SU-DHL-6 (cell line): ENCODE results near the gene EPHA5.

Source experiments
- H2AFZ ChIP-seq: fragments of 200-600 bp; sonication (generic); 2 replicates; pipeline ENCODE4 v1.6.1; 2014; ENCODE audit warnings: low read depth, mild to moderate bottlenecking, moderate library complexity, mixed read lengths, antibody characterized with exemption, low read length; ENCODE audit not compliant: severe bottlenecking
- H3F3A ChIP-seq: fragments of 200-600 bp; shearing (Covaris generic); 2 replicates; pipeline ENCODE4 v1.6.0; 2016; ENCODE audit warnings: antibody characterized with exemption, mild to moderate bottlenecking; ENCODE audit not compliant: insufficient read depth
- H3K27ac ChIP-seq: fragments of 200-600 bp; sonication (generic); 2 replicates; pipeline ENCODE4 v1.5.1; 2016; ENCODE audit warnings: low read depth, mild to moderate bottlenecking, low read length, moderate library complexity, mixed read lengths
- H3K27me3 ChIP-seq: fragments of 200-600 bp; sonication (generic), shearing (Covaris generic); 2 replicates; pipeline ENCODE4 v1.6.0; 2014; ENCODE audit warnings: mild to moderate bottlenecking, low read length
- H3K36me3 ChIP-seq: fragments of 200-600 bp; sonication (generic); 2 replicates; pipeline ENCODE4 v1.6.1; 2014; ENCODE audit warnings: mild to moderate bottlenecking, low read length, mixed read lengths
- H3K4me2 ChIP-seq: fragments of 300-600, 200-600 bp; shearing (Covaris generic), sonication (generic); 2 replicates; pipeline ENCODE4 v1.6.0; 2014; ENCODE audit warnings: low read length, low read depth, mild to moderate bottlenecking; ENCODE audit not compliant: poor library complexity, severe bottlenecking
- H3K4me3 ChIP-seq: fragments of 200-600 bp; sonication (generic); 2 replicates; pipeline ENCODE4 v1.5.1; 2014; ENCODE audit warnings: antibody characterized with exemption, low read length, mild to moderate bottlenecking, mixed read lengths; ENCODE audit not compliant: insufficient read depth, poor library complexity, severe bottlenecking
- H3K79me2 ChIP-seq: fragments of 200-600 bp; sonication (generic); 2 replicates; pipeline ENCODE4 v1.6.1; 2014; ENCODE audit warnings: mild to moderate bottlenecking, low read length, moderate library complexity; ENCODE audit not compliant: insufficient read depth
- H3K9ac ChIP-seq: fragments of 200-600 bp; sonication (generic); 2 replicates; pipeline ENCODE4 v1.7.0; 2014; ENCODE audit warnings: mild to moderate bottlenecking, low read length
- H3K9me2 ChIP-seq: fragments of 200-600 bp; sonication (generic); replicated peaks from 2 replicates; pipeline ENCODE4 v1.6.1; 2014; ENCODE audit warnings: low read length; ENCODE audit not compliant: insufficient read depth
- H3K9me3 ChIP-seq: fragments of 200-600 bp; sonication (generic); 2 replicates; pipeline ENCODE4 v1.6.1; 2014; ENCODE audit warnings: low read length, mixed read lengths; ENCODE audit not compliant: insufficient read depth
- H4K20me1 ChIP-seq: fragments of 200-600 bp; sonication (generic); 2 replicates; pipeline ENCODE4 v1.6.1; 2014; ENCODE audit warnings: low read depth, mild to moderate bottlenecking, antibody characterized with exemption, low read length, moderate library complexity, mixed read lengths
- EZH2phosphoT487 ChIP-seq: fragments of 200-600 bp; sonication (generic), shearing (Covaris generic); conservative IDR thresholded peaks from 2 replicates; pipeline ENCODE4 v1.6.1; 2018; ENCODE audit warnings: mild to moderate bottlenecking, antibody characterized with exemption, low read length, moderate library complexity, mixed read lengths
- TF ChIP-seq, protein P1 (sequence below): fragments of 200-600 bp; sonication (generic); IDR thresholded peaks from one replicate; pipeline ENCODE4 v1.5.1; 2017; ENCODE audit warnings: antibody characterized with exemption, mild to moderate bottlenecking, low read length, moderate library complexity; ENCODE audit not compliant: insufficient read depth, poor library complexity, severe bottlenecking

The EPHA5 gene

GRCh38 chr4:65617416-65617815 is 52.9 kb downstream of the EPHA5 start:
- Histone ChIP-seq H3F3A (no peaks in the 10 kb centered on the region), H3K27me3 (no peaks in the 10 kb centered on the region), H3K9me2 (no peaks in the 10 kb centered on the region), H3K9me3 (no peaks in the 10 kb centered on the region), H3K79me2 (no peaks in the 10 kb centered on the region), H3K4me3 (no peak overlapping the region), H2AFZ (no peak overlapping the region), H4K20me1 (no peaks in the 10 kb centered on the region), H3K27ac (no peak overlapping the region), H3K36me3 (no peaks in the 10 kb centered on the region), H3K9ac (no peak overlapping the region), H3K4me2 (no peak overlapping the region)
- no peak for TF ChIP-seq EZH2phosphoT487
- TF ChIP-seq, protein P1, sequence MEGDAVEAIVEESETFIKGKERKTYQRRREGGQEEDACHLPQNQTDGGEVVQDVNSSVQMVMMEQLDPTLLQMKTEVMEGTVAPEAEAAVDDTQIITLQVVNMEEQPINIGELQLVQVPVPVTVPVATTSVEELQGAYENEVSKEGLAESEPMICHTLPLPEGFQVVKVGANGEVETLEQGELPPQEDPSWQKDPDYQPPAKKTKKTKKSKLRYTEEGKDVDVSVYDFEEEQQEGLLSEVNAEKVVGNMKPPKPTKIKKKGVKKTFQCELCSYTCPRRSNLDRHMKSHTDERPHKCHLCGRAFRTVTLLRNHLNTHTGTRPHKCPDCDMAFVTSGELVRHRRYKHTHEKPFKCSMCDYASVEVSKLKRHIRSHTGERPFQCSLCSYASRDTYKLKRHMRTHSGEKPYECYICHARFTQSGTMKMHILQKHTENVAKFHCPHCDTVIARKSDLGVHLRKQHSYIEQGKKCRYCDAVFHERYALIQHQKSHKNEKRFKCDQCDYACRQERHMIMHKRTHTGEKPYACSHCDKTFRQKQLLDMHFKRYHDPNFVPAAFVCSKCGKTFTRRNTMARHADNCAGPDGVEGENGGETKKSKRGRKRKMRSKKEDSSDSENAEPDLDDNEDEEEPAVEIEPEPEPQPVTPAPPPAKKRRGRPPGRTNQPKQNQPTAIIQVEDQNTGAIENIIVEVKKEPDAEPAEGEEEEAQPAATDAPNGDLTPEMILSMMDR: no peak

DNA sequence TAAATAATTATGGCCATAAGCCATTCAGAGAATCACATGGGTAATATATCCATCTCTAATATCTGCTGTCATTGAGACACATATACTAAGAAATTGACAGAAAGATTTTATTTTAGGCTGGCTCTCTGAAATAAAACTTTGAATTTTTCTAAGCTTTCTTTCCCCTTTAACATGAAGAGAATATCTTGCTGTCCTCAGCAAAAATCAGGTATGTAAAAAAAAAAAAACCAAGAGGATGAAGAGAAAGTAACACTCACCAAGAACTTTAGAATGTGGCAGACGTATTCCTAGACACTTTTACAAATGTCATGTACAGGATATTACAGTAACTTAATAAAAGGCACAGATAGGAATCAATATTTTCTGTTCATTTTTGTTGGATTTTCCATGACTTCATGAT is 65.8 kb downstream of the EPHA5 start:
- Histone ChIP-seq H3K9me3 (no peaks in the 10 kb centered on the region), H3K9ac (no peak overlapping the region), H3K36me3 (no peaks in the 10 kb centered on the region), H3K4me3 (no peak overlapping the region), H3K4me2 (no peak overlapping the region), H3K27ac (no peak overlapping the region), H2AFZ (no peak overlapping the region), H3K27me3 (no peaks in the 10 kb centered on the region), H3K9me2 (no peaks in the 10 kb centered on the region), H3K79me2 (no peaks in the 10 kb centered on the region), H4K20me1 (no peaks in the 10 kb centered on the region), H3F3A (no peaks in the 10 kb centered on the region)
- TF ChIP-seq, protein P1: no peak
- TF ChIP-seq EZH2phosphoT487: no peak

DNA sequence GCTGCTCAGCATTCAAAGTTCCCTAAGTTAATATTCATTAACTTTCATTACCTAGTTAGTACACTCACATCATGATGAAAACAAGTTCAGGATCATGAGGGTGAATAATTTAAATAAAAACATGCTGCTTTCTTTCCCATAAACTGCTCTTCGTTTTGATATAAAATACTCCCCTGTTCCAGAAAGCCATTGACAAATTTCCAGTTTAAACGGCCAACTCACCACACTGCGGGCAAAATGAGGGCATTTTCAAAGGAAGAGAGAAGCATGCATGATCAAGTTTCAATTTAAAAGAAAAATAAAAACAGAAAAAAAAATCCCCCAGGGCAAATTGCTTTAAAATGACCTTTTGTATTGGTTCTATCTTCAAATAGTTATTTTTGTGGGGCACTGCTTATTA is 69.6 kb downstream of the EPHA5 start:
- Histone ChIP-seq H3K4me3 (no peak overlapping the region), H3K79me2 (no peaks in the 10 kb centered on the region), H3K36me3 (no peaks in the 10 kb centered on the region), H3K27me3 (no peaks in the 10 kb centered on the region), H3K9me2 (no peaks in the 10 kb centered on the region), H2AFZ (no peak overlapping the region), H3K9ac (no peak overlapping the region), H3F3A (no peaks in the 10 kb centered on the region), H3K4me2 (no peak overlapping the region), H4K20me1 (no peaks in the 10 kb centered on the region), H3K27ac (no peak overlapping the region), H3K9me3 (no peaks in the 10 kb centered on the region)
- TF ChIP-seq EZH2phosphoT487: no peak
- TF ChIP-seq, protein P1: no peak
